ENCODE measurements around the gene PAWR. TPM values are rescaled to one million over a fixed set of nuclear protein-coding genes. Genes with fewer than 3 reads are reported as not detected.

PAWR gene
- total and polyA plus RNA-seq, 2 of the 13 experiments (the other 11 are each of a cell fraction or from before 2014, with no cell fraction given): 29.1 to 36.1 TPM

DNA sequence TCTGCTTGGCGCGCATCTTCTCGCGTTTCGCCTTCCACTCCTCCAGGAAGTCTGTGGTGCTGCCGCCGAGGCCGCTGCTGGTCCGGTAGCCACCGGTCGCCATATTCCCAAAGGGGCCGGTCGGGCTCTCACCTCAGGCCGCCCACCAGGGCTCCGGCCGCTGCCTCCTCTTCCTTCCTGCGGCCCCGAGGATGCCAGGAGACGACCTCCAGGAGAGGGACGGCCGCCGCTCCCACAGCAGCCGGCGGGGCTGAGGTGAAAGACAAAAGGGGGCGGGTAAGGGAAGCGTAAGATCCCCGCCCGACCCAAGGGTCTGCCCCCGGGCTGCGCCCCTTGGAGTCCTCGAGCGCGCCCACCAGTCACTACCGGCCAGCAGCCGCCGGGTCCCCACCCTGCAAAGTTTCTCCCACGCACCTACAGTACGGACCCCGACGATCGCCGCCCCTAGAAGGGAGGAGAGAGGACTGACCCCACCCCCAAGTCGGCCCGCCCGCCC is 574 bp downstream of the PAWR start (continued):
- TF ChIP-seq, protein P1, sequence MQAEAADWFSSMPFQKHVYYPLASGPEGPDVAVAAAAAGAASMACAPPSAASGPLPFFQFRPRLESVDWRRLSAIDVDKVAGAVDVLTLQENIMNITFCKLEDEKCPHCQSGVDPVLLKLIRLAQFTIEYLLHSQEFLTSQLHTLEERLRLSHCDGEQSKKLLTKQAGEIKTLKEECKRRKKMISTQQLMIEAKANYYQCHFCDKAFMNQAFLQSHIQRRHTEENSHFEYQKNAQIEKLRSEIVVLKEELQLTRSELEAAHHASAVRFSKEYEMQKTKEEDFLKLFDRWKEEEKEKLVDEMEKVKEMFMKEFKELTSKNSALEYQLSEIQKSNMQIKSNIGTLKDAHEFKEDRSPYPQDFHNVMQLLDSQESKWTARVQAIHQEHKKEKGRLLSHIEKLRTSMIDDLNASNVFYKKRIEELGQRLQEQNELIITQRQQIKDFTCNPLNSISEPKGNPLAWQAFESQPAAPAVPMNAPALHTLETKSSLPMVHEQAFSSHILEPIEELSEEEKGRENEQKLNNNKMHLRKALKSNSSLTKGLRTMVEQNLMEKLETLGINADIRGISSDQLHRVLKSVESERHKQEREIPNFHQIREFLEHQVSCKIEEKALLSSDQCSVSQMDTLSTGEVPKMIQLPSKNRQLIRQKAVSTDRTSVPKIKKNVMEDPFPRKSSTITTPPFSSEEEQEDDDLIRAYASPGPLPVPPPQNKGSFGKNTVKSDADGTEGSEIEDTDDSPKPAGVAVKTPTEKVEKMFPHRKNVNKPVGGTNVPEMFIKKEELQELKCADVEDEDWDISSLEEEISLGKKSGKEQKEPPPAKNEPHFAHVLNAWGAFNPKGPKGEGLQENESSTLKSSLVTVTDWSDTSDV (CRISPR knock-in tag; IDR thresholded peaks at IDR 0.05): 0 out of 2 replicates have a peak, but pooled peaks have one; percentile 28
- TF ChIP-seq ZNF138 (CRISPR knock-in tag; IDR thresholded peaks at IDR 0.05; ENCODE audit: low read depth) (no peak), GLI4 (CRISPR knock-in tag; IDR thresholded peaks at IDR 0.05; ENCODE audit: borderline replicate concordance) (no peak), ZBTB7B (CRISPR knock-in tag; IDR thresholded peaks at IDR 0.05) (0 out of 2 replicates have a peak, but pooled peaks have one; percentile 85), ZNF350 (CRISPR knock-in tag; IDR thresholded peaks at IDR 0.05; ENCODE audit: borderline replicate concordance, low read depth) (0 out of 2 replicates have a peak, but pooled peaks have one; percentile 16), ATF7-NPFF (CRISPR knock-in tag; IDR thresholded peaks at IDR 0.05; ENCODE audit: low read depth) (peak; percentile 7; the same call in 1 of the 2 replicates), REL (CRISPR knock-in tag; conservative IDR thresholded peaks at IDR 0.05) (no peak), ZNF20 (CRISPR knock-in tag; IDR thresholded peaks at IDR 0.05) (no peak), NFE2L1 (CRISPR knock-in tag; IDR thresholded peaks at IDR 0.05; ENCODE audit: borderline replicate concordance) (no peak), ETV6 (CRISPR knock-in tag; conservative IDR thresholded peaks at IDR 0.05) (no peak), HNRNPLL (IDR thresholded peaks at IDR 0.05; ENCODE audit: low read depth, low read length, poor library complexity, severe bottlenecking) (peak; percentile 28), STAG1 (CRISPR knock-in tag; IDR thresholded peaks at IDR 0.05) (no peak), ZNF777 (CRISPR knock-in tag; IDR thresholded peaks at IDR 0.05) (peak; percentile 54; the same call in 1 of the 2 replicates)
- TF ChIP-seq, protein P2, sequence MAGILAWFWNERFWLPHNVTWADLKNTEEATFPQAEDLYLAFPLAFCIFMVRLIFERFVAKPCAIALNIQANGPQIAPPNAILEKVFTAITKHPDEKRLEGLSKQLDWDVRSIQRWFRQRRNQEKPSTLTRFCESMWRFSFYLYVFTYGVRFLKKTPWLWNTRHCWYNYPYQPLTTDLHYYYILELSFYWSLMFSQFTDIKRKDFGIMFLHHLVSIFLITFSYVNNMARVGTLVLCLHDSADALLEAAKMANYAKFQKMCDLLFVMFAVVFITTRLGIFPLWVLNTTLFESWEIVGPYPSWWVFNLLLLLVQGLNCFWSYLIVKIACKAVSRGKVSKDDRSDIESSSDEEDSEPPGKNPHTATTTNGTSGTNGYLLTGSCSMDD (CRISPR knock-in tag; IDR thresholded peaks at IDR 0.05): no peak
- TF ChIP-seq, protein P3, sequence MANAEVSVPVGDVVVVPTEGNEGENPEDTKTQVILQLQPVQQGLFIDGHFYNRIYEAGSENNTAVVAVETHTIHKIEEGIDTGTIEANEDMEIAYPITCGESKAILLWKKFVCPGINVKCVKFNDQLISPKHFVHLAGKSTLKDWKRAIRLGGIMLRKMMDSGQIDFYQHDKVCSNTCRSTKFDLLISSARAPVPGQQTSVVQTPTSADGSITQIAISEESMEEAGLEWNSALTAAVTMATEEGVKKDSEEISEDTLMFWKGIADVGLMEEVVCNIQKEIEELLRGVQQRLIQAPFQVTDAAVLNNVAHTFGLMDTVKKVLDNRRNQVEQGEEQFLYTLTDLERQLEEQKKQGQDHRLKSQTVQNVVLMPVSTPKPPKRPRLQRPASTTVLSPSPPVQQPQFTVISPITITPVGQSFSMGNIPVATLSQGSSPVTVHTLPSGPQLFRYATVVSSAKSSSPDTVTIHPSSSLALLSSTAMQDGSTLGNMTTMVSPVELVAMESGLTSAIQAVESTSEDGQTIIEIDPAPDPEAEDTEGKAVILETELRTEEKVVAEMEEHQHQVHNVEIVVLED (CRISPR knock-in tag; IDR thresholded peaks at IDR 0.05; ENCODE audit: borderline replicate concordance): no peak; the same call in 1 of the 2 replicates
- TF ChIP-seq, protein P4, sequence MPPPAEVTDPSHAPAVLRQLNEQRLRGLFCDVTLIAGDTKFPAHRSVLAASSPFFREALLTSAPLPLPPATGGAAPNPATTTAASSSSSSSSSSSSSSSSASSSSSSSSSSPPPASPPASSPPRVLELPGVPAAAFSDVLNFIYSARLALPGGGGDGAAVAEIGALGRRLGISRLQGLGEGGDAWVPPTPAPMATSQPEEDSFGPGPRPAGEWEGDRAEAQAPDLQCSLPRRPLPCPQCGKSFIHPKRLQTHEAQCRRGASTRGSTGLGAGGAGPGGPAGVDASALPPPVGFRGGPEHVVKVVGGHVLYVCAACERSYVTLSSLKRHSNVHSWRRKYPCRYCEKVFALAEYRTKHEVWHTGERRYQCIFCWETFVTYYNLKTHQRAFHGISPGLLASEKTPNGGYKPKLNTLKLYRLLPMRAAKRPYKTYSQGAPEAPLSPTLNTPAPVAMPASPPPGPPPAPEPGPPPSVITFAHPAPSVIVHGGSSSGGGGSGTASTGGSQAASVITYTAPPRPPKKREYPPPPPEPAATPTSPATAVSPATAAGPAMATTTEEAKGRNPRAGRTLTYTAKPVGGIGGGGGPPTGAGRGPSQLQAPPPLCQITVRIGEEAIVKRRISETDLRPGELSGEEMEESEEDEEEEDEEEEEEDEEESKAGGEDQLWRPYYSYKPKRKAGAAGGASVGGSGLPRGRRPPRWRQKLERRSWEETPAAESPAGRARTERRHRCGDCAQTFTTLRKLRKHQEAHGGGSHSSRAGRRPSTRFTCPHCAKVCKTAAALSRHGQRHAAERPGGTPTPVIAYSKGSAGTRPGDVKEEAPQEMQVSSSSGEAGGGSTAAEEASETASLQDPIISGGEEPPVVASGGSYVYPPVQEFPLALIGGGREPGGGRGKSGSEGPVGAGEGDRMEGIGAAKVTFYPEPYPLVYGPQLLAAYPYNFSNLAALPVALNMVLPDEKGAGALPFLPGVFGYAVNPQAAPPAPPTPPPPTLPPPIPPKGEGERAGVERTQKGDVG (CRISPR knock-in tag; IDR thresholded peaks at IDR 0.05; ENCODE audit: borderline replicate concordance): no peak
- TF ChIP-seq, protein P5, sequence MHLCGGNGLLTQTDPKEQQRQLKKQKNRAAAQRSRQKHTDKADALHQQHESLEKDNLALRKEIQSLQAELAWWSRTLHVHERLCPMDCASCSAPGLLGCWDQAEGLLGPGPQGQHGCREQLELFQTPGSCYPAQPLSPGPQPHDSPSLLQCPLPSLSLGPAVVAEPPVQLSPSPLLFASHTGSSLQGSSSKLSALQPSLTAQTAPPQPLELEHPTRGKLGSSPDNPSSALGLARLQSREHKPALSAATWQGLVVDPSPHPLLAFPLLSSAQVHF (CRISPR knock-in tag; IDR thresholded peaks at IDR 0.05): no peak
- TF ChIP-seq, protein P6, sequence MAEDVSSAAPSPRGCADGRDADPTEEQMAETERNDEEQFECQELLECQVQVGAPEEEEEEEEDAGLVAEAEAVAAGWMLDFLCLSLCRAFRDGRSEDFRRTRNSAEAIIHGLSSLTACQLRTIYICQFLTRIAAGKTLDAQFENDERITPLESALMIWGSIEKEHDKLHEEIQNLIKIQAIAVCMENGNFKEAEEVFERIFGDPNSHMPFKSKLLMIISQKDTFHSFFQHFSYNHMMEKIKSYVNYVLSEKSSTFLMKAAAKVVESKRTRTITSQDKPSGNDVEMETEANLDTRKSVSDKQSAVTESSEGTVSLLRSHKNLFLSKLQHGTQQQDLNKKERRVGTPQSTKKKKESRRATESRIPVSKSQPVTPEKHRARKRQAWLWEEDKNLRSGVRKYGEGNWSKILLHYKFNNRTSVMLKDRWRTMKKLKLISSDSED (CRISPR knock-in tag; IDR thresholded peaks at IDR 0.05): no peak
